ENCODE measurements around the gene SLC27A1. TPM values are rescaled to one million over a fixed set of nuclear protein-coding genes. Genes with fewer than 3 reads are reported as not detected.

Gene SLC27A1
- total and polyA plus RNA-seq, 9 of the 15 experiments (the other 6 are each of a cell fraction or from before 2014, with no cell fraction given), result 0.06 to 3.0 (median 1.1) TPM

- TF ChIP-seq MITF (IDR thresholded peaks at IDR 0.05) (no peak), HDGF (IDR thresholded peaks at IDR 0.05) (no peak), HDAC8 (tag; IDR thresholded peaks at IDR 0.05) (no peak), ZHX1 (conservative IDR thresholded peaks at IDR 0.05; ENCODE audit: low read length) (no peak), ARID3A (IDR thresholded peaks at IDR 0.05; ENCODE audit: borderline replicate concordance, low read depth, low read length) (no peak), ATF3 (IDR thresholded peaks at IDR 0.05) (no peak), ATF3 (CRISPR knock-in tag; conservative IDR thresholded peaks at IDR 0.05) (no peak), ZBTB26 (CRISPR knock-in tag; IDR thresholded peaks at IDR 0.05) (no peak), CCNT2 (IDR thresholded peaks at IDR 0.05; ENCODE audit: borderline replicate concordance, extremely low read depth, insufficient read length, low read depth, low read length) (no peak), FOSL1 (tag; conservative IDR thresholded peaks at IDR 0.05) (no peak), NR2C1 (IDR thresholded peaks at IDR 0.05) (no peak), NR2C1 (tag; IDR thresholded peaks at IDR 0.05) (no peak), MNT (conservative IDR thresholded peaks at IDR 0.05) (peak in 1 of 2 experiments; percentile 49; a peak in 2 of 4 replicates)
These were observed 45.5 kb upstream of the SLC27A1 start (continued) for GRCh38 chr19:17424743-17425365.
